OCI-LY7 (cell line): ENCODE measurements around the gene KAZN.

Source experiments
- CTCF ChIP-seq: fragments of 200-600 bp; sonication (generic); conservative IDR thresholded peaks from 2 replicates; pipeline ENCODE4 v1.5.1; 2014; ENCODE audit warnings: mild to moderate bottlenecking, antibody characterized with exemption, low read length, moderate library complexity, mixed read lengths
- EZH2phosphoT487 ChIP-seq: fragments of 200-600 bp; sonication (generic); IDR thresholded peaks from 2 replicates; pipeline ENCODE4 v1.6.1; 2018; ENCODE audit warnings: low read depth, borderline replicate concordance, mild to moderate bottlenecking, mixed run types, antibody characterized with exemption, low read length, moderate library complexity, mixed read lengths

GRCh38 chr1:14812189-14812588, 213.7 kb downstream of the KAZN start:
- TF ChIP-seq CTCF (no peak), EZH2phosphoT487 (no peak)
